Measurements from ENCODE around the gene TNFAIP6.
A peak's percentile ranks its signal among the peaks of the same experiment; 100 is the strongest.
"Not testable (repeated sequence)": the region's sequence is repeated elsewhere in the genome, so short reads cannot be mapped to it uniquely, and the experiment has no call there.

TNFAIP6 gene, protein sequence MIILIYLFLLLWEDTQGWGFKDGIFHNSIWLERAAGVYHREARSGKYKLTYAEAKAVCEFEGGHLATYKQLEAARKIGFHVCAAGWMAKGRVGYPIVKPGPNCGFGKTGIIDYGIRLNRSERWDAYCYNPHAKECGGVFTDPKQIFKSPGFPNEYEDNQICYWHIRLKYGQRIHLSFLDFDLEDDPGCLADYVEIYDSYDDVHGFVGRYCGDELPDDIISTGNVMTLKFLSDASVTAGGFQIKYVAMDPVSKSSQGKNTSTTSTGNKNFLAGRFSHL

DNA sequence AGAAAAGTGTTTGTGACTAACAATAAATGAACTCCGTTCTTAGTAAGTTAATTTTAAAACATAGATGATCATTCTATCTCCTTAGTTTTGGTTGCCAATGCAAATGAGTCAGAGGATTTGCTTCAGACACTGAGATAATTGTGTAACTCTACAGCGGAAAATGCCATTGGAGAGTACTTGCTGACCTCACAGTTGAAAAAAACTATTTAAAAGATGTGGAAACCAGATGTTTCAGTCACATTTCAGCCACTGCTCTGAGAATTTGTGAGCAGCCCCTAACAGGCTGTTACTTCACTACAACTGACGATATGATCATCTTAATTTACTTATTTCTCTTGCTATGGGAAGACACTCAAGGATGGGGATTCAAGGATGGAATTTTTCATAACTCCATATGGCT, at the start of gene TNFAIP6:
TNFAIP6 (plus strand) TSS at position 234 of the 400 bp plus-strand sequence; CDS start at position 309, 75 bp downstream.
- no peak for FAIRE-seq

DNA sequence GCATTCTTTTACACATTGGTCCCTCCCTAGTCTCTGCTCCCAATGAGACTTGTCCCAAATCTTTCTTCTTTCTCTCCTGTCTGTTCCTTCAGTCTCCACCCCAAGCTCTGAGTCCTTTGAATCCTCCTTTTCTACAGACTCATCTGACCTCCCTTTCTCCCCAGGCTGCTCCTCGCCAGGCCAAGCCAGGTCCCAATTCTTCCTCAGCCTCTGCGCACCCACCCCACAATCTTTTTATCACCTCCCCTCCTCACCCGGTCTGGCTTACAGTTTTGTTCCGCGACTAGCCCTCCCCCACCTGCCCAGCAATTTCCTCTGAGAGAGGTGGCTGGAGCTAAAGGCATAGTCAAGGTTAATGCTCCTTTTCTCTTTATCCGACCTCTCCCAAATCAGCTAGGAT, 47.1 kb upstream of the TNFAIP6 start:
- not testable (repeated sequence) for FAIRE-seq

DNA sequence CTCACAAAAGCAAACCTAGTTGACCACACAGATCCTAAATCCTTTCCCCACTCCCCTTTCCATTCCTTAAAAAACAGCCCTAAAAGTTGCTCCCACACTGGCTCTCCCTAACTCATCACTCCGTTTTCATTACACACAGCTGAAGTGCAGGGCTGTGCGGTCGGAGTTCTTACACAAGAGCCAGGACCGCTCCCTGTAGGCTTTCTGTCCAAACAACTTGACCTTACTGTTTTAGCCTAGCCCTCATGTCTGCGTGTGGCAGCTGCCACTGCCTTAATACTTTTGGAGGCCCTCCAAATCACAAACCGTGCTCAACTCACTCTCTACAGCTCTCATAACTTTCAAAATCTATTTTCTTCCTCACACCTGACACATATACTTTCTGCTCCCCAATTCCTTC, 45.0 kb upstream of the TNFAIP6 start:
- FAIRE-seq, result not testable (repeated sequence)

DNA sequence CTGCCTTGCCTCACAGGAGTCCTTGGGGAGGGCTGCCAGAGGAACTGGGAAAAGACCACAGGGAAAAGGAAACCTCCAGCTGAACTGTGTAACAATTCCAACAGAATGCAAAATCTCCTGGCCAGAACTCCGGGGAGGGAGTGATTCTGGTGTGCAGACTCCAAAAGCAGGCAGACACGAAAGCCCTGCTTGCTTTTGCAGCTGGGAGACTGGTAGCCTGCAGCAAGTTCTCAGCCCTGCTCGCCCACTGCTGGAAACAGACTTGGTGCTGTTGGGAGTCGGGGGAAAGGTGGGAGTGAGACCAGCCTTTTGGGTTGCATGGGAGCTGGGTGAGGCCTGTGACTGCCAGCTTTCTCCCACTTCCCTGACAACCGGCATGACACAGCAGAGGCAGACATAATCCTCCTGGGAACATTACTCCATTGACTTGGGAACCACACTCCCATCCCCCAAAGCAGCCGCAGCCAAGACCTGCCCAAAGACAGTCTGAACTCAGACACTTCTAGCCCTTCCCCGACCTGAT, 42.0 kb upstream of the TNFAIP6 start:
- no peak for FAIRE-seq

DNA sequence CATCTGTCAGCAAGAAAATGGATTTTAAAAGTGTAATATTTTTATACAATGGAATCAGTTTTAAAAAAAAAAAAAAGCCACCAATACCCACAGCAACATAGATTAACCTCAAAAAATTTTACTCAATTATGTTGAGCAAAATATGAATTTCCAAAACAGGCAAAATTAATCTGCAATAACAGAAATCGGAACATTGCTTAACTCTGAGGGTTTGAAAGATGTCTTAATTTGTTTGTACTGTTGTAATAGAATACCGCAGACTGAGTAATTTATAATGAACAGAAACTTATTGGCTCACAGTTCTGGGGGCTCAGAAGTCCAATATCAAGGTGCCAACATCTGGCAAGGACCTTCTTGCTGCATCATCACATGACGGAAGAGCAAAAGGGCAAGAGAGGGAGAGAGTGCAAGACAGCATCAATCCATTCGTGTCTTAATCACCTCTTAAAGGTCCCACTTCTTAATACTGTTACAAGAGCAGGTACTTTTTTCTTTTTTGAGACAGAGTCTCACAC, 31.8 kb upstream of the TNFAIP6 start:
- FAIRE-seq, result no peak

DNA sequence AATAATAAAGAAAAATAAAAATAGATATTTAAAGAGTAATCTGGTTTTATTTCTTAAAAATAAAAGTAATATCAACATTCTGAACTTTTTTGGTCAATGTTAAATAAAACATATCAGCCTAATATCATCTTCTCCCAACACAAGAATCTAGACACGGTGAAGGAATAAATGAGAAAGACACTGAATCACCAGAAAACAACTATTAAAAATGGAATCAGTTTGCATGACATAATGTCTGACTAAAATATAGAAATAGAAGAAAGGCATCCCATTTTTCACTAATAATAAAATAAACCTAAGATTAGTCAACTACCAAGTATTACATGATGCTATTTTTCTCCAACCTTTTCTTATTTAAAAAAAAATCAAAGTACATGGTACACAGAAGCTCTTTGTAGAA, 30.8 kb upstream of the TNFAIP6 start:
- FAIRE-seq, result peak; percentile 78

DNA sequence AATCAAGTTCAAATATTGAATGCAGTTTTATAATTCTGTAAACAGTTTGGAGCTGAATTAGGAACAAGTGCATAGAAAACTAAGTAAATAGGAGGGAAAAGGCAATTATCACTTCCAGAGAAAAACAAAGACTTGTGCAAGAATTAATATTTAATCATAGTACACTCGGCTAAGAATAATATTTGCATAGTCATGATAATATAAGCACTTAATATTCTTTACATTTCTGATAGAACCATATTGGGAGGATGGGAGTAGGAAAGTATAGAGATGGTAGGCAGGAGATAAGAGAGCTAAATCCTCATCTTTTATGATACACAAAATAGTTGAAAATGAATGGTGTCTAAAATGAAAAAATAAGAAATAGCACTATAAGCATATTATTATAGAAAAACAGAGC, 27.4 kb upstream of the TNFAIP6 start:
- no peak for FAIRE-seq

DNA sequence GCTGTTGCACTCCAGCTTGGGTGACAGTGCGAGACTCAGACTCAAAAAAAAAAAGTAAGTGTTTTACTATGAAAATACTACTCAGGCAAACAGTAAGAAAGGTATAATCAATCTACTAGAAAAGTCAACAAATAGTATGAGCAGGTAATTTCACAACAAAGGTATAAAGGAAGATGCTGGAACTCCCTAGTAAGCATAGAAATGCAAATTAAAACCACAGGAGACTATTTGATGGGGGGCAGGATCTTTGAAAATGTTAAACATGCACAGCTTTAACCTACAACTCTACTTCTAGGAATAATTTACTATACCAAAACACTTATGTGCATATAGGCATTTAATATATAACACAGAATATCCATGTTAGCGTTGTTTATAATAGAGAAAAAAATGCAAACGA, 24.3 kb upstream of the TNFAIP6 start:
- FAIRE-seq, result no peak

DNA sequence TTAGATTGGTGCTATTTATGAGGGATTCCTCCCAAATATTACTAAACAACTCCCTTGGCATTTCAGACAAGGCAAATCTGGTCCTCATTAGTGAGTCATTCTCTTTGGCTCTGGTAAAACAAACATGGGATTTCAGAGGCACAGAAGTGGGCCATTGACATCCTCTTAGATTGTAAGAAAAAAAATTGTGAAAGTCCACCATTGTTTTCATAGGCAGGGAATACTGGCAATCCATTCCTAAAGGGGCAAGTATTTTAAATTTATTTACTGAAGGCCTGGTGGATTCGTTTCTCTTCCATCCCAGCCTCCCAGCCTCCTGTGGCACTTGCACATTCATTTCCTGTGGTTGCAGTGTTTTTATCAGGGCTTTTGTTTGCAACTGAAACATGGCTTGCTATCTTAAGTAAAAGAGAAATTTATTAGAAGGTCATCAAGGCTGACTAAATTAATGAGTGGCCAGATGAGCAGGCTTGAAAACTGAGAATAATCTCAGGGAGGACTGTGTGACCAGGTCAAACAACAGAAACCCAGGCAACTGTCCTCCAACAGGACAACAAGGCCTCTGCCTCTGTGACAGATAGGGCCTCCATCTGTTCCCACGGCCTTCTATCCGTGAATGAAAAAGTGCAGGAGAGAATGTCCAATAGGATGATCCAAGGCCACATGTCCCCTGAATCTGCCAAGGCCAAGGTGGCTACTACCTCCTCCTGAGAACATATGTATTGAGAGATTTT, 23.1 kb upstream of the TNFAIP6 start:
- no peak for FAIRE-seq

DNA sequence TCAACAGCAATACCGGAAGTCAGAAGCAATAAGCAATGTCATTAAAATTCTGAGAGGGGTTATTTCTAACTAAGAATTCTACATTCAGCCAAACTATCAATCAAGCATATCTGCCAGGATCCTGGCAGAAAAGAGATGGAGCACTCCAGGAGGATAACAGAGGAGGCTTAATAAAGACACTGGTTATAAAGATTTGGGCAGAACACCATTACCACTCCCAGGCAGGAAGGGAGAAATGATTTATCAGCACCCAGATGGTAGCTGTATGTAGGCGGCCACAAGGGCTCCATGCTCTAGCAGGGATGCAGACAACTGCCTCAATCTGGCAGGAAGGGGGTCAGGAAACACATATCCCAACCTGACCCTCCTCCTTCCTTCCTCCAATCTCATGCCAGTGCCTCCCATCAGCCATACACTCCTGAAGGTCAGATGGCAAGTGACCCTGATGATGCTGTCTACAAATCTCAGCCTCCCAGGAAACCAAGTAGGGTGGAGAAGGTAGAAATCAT, 20.5 kb upstream of the TNFAIP6 start:
- no peak for FAIRE-seq

DNA sequence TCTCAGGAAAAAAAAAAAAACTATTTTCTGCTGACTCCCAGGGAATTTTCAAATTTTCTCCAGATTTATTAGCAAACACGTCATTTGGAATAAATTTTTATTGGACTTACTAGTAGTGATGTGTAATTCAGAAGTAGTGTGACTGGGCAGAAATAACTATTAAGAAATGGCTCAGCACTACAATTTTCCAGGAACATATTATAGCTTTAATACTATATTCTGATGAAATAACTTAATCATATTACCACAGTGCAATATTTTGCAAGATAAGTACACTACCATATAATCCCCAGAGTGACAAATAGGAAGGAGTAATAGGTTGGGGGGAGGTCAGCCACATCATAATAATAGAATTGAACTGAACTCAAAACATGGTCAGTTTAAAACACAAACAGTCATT, 19.7 kb upstream of the TNFAIP6 start:
- no peak for FAIRE-seq

DNA sequence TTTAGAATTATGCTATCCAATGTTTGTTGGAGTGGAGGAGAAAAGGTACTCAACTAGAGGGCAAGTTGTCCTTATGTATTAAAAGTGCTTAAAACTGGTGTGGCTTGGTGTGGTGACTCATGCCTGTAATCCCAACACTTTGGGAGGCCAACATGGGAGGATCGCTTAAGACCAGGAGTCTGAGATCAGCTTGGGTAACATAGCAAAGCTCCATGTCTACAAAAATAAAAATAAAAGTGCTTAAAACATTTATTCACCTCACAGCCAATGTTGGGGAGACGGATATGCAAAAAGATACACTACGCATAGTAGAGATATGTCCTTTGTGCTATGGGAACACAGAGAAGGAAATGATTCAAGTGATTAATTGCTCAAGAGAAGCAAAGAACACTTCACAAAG, 19.3 kb upstream of the TNFAIP6 start:
- no peak for FAIRE-seq

DNA sequence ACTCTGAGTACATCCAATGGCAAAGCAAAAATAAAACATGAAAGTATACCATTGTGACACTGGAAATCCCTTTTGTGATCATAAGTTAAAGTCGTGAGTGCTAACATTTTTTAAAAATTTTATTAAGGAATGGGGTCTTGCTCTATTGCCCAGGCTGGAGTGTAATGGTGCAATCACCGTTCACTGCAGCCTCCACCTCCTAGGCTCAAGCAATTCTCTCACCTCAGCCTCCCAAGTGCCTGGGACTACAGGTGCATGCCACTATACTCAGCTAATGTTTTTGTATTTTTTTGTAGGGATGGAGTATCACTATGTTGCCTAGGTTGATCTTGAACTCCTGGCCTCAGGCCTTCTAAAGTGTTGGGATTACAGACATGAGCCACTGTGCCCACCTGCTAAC, 14.3 kb upstream of the TNFAIP6 start:
- no peak for FAIRE-seq

DNA sequence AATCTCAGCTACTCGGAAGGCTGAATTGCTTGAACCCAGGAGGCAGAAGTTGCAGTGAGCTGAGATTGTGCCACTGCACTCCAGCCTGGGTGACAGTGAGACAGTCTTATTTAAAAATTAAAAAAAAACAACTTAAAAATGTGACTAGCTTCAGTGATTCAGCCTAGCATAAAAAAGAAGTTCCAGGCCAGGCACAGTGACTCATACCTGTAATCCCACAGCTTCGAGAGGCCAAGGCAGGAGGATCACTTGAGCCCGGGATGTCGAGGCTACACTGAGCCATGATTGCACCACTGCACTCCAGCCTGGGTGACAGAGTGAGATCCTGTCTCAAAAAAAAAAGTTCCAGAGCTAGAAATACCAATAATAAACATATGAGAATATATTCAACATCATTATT, 13.2 kb upstream of the TNFAIP6 start:
- not testable (repeated sequence) for FAIRE-seq

DNA sequence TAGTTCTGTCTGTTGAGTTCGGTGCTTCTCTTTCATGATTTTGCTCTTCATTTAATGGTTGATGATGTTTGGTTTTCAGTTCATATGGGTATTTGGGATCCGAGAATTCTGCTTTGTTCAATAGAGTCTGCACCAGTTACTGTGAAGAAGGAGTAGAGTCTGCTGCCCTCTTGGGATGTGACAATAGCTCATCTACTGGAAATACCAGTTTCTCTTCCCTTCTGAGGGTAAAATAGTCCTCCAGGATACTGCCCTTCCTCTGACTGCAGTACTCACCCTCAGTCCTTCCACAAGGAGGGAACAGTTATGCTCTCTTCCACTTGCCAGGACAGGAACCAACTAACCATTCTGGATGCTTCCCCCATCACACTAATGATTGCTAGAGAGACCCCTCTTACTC, 12.5 kb upstream of the TNFAIP6 start:
- FAIRE-seq, result no peak

DNA sequence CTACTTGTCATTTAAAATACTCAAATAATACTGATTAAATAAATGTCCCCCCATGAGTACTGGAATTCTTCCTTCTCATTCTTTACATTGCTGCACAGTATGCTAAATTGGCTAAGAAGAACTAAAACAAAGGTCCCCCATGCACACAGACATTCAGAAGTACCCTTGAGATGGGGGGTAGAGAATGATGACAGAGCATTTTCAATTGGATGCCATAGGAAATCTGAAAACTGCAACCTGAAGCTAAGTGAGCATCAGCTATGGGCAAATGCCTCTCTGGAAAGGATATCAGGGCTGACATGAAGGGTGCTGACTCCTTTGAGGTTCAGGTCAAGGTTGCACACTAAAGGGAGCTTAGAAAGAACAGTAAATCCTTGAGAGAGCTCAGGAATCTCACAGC, 10.1 kb upstream of the TNFAIP6 start:
- FAIRE-seq, result no peak

DNA sequence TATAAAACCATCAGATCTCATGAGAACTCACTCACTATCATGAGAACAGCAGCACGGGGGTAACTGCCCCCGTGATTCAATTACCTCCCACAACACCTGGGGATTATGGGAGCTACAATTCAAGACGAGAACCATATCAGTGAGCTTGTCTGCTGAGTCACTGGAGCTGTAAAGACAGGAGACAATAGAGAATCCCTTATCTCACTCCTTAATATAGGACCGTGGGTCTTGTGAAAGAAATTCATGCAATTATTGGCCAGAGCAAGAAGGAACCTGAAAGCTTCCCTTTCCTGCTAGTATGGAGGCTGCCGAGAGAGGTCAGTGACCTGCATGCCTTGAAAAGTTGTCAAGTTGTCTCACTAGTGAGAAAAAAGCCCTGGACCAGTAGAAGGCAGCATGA, 9.5 kb upstream of the TNFAIP6 start:
- FAIRE-seq, result no peak

DNA sequence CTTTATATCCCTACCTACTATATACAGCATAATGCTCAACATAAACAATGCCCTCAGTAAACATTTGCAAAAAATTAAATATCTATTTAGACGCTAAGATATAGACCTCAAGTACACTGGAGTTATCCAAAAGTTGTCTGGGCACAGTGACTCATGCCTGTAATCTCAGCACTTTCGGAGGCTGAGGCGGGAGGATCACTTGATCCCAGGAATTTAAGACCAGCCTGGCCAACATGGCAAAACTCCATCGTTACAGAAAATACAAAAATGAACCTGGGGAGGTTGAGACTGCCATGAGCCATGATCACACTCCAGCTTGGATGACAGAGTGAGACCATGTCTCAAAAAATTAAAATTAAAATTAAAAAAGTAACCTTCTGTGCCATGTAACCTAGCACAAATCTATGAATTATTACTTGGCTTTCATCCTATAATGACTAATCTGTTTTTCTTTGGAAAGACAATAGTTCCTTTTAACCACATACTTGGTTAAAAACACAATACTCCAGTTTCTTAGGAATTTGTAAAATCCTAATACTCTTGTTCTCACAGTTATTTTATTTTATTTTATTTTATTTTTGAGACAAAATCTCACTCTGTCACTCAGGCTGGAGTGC, 6.7 kb upstream of the TNFAIP6 start:
- no peak for FAIRE-seq

DNA sequence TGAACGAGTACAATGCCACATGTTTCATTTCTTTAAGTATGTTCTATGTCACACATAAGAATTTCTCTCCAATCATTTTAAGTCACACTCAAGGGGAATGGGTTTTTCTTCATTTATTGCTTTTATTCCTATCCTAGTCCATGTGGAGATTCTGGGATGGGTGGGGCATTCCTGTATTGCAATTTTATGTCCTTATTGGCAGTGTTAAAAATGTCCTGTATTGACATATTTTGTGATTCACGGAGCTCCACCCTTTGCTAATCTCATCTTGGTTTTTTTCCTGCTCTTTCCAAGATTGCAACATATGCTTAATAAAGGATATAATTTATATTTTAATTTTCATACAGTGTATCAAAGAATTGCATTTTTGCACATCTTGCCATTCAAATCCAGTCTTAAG, 3.4 kb upstream of the TNFAIP6 start:
- FAIRE-seq, result no peak

DNA sequence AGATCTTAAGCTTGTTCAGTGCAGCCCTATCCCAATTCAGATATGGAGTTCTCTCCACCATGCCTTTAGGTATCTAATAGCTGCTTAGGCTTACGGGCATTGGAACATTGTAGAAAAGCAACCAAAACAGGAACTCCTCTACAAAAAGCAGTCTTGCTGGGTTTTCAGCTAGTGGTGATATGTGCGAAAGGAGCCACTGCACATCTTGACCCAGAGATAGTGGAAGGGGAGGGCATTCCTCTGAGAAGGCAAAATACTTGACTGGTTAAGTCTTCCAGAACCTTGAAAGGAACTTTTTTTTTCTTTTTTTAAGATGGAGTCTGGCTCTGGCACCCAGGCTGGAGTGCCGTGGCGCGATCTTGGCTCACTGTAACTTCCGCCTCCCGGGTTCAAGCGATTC, 2.6 kb upstream of the TNFAIP6 start:
- FAIRE-seq, result no peak

DNA sequence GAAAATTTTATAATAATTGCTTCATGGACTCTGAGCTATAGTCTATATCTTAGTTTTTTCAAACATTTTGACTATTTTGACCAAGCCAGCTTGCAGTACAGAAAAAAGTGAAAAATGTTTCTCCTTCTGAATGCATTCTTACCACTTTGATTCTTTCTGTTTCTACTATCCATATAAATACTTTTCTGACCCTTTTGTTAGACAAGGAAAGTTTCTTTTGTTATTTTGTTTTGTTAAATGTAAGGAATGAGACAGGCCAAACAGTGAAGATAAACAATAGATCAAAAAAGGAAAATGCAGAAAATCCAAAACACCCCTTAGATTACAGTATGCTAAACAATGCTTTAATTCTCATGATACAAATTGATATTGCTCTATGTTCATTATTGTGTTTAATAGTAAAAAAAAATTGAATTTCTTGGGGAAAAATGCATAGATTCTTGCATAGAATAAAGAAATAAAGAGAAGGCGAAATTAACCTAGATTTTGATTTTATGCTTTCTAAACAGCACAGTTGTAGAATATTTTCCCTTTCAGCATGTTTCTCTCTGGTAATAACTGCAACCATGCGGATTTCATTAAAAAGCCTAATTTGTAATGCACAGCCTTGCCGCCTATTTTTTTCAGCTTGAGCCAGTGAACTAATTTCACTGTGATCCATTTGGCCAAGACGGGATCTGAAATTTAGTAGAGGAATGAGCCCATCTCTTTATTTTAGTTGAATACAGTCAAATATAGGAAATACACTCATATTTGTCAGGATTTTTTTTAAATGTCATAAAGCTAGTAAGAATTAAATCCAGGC, 976 bp downstream of the TNFAIP6 start:
- no peak for FAIRE-seq

DNA sequence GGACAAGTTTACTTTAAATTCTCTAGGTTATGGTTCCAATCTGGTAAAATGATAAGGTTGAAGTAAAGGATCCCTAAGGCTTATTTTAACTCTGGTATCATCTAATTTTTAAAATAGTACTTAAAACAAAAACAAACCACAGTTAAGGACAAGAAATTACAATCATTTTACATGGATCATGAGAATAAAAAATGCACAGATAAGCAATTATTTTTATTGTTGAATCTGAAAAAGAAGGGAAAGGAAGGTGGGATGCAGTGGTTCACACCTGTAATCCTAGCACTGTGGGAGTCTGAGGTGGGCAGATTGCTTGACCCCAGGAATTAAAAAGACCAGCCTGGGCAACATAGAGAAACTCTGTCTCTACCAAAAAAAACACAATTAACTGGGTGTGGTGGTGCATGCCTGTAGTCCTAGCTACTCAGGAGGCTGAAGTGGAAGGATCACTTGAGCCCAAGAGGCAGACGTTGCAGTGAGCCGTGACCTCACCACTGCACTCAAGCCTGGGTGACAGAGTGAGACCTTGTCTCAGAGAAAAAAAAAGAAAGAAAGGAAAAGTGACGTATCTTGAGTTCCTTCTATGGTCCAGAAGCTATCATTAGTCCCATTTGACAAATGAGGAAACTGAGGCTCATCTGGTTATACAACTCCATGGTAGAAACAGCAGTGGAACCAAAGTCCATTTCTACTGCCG, 2.5 kb downstream of the TNFAIP6 start:
- no peak for FAIRE-seq

Measured in G401.6 (cell line).